Activated CD8-positive, alpha-beta T cell treated with anti-CD3 and anti-CD28 coated beads for 36 hours (primary cell): ENCODE results near the gene CDH5. TPM values are rescaled to one million over a fixed set of nuclear protein-coding genes. Genes with fewer than 3 reads are reported as not detected.

Experiments used
- ATAC-seq: fragments of 200-7000 bp; cut with Tn5 transposase; one replicate; pipeline ENCODE4 v1.10.0; 2021; ENCODE audit warnings: mild to moderate bottlenecking, moderate library complexity
- CTCF ChIA-PET: fragments of 350-600 bp; sonication (Branson Sonifier 250); formaldehyde crosslinking; loops from one replicate; lab custom pipeline; 2021; ENCODE audit warnings: antibody characterized with exemption; lab: Charles Lee
- POLR2A ChIA-PET: fragments of 350-600 bp; sonication (Branson Sonifier 250); formaldehyde crosslinking; loops from one replicate; lab custom pipeline; 2021; ENCODE audit warnings: antibody characterized with exemption; lab: Charles Lee
- DNase-seq: peaks from one replicate; pipeline ENCODE4 v3.0.0-alpha.2; 2020
- H3K27ac Mint-ChIP-seq: one replicate; pipeline ENCODE4 v1.8.0; 2021; ENCODE audit warnings: mild to moderate bottlenecking, mixed read lengths
- H3K27me3 Mint-ChIP-seq: one replicate; pipeline ENCODE4 v1.8.0; 2021; ENCODE audit warnings: mixed read lengths
- H3K36me3 Mint-ChIP-seq: one replicate; pipeline ENCODE4 v1.8.0; 2021; ENCODE audit warnings: low read depth, mixed read lengths
- H3K4me1 Mint-ChIP-seq: one replicate; pipeline ENCODE4 v1.8.0; 2021; ENCODE audit warnings: low read depth, mixed read lengths
- H3K4me3 Mint-ChIP-seq: one replicate; pipeline ENCODE4 v1.8.0; 2021; ENCODE audit warnings: mild to moderate bottlenecking, moderate library complexity, mixed read lengths
- H3K9me3 Mint-ChIP-seq: one replicate; pipeline ENCODE4 v1.8.0; 2021; ENCODE audit warnings: mixed read lengths
- CTCF ChIP-seq: fragments of 200-600 bp; IDR thresholded peaks from one replicate; pipeline ENCODE4 v1.8.0; 2022; ENCODE audit warnings: antibody characterized with exemption, mild to moderate bottlenecking
- intact Hi-C: fragments of 100-400 bp; cut with micrococcal nuclease; formaldehyde crosslinking; loops from one replicate; pipeline ENCODE4 v1.10.0; 2022
- total RNA-seq, 2 experiments: library from RNA; stranded (reverse); gene quantifications; one replicate each; pipeline ENCODE4 v1.2.3, GENCODE V29; 2021

Gene CDH5
- total RNA-seq, 2 experiments from 2014 or later = not detected

- no peak for TF ChIP-seq CTCF
- DNase-seq (no peak), ATAC-seq (no peak)
- CTCF ChIA-PET = no interaction called here
- Mint-ChIP-seq H3K4me1 (no peaks in the 10 kb centered on the region), H3K36me3 (no peaks in the 10 kb centered on the region), H3K4me3 (no peak overlapping the region), H3K27me3 (peaks cover 25% of the 10 kb centered on the region), H3K9me3 (no peaks in the 10 kb centered on the region), H3K27ac (no peak overlapping the region)
- POLR2A ChIA-PET = no interaction called here
- intact Hi-C loops = no loop called here
Observed at GRCh38 chr16:66434619-66435430, 68.3 kb downstream of the CDH5 start.

- no peak for TF ChIP-seq CTCF
- Mint-ChIP-seq H3K4me1 (no peaks in the 10 kb centered on the region), H3K27ac (no peak overlapping the region), H3K36me3 (no peaks in the 10 kb centered on the region), H3K27me3 (peaks cover 17% of the 10 kb centered on the region), H3K9me3 (no peaks in the 10 kb centered on the region), H3K4me3 (no peak overlapping the region)
- no peak for ATAC-seq
- ChIA-PET CTCF (no interaction called here), POLR2A (no interaction called here)
- intact Hi-C loops = no loop called here
- DNase-seq = no peak
Observed at GRCh38 chr16:66435896-66436295, 69.4 kb downstream of the CDH5 start.

GRCh38 chr16:66437391-66437945 lies 71.0 kb downstream of the CDH5 start:
- Mint-ChIP-seq H3K4me3 (no peak overlapping the region), H3K27ac (no peak overlapping the region), H3K27me3 (peaks cover 11% of the 10 kb centered on the region), H3K4me1 (no peaks in the 10 kb centered on the region), H3K9me3 (no peaks in the 10 kb centered on the region), H3K36me3 (no peaks in the 10 kb centered on the region)
- TF ChIP-seq CTCF = no peak
- intact Hi-C loops = no loop called here
- no peak for ATAC-seq
- ChIA-PET POLR2A (no interaction called here), CTCF (no interaction called here)
- no peak for DNase-seq

- CTCF ChIA-PET = no interaction called here
- no peak for ATAC-seq
Observed at GRCh38 chr16:66438536-66438935, 72.0 kb downstream of the CDH5 start.

More at GRCh38 chr16:66438536-66438935, 72.0 kb downstream of the CDH5 start:
- no peak overlapping the region for H3K27ac Mint-ChIP-seq
- no peaks in the 10 kb centered on the region for H3K4me1 Mint-ChIP-seq
- no peak for TF ChIP-seq CTCF
- POLR2A ChIA-PET = no interaction called here
- no peaks in the 10 kb centered on the region for H3K9me3 Mint-ChIP-seq
- H3K4me3 Mint-ChIP-seq = no peak overlapping the region
- intact Hi-C loops = no loop called here
- no peaks in the 10 kb centered on the region for H3K36me3 Mint-ChIP-seq
- DNase-seq = no peak
- peaks cover 5% of the 10 kb centered on the region for H3K27me3 Mint-ChIP-seq
